ENCODE measurements around the gene RAPH1.

DNA sequence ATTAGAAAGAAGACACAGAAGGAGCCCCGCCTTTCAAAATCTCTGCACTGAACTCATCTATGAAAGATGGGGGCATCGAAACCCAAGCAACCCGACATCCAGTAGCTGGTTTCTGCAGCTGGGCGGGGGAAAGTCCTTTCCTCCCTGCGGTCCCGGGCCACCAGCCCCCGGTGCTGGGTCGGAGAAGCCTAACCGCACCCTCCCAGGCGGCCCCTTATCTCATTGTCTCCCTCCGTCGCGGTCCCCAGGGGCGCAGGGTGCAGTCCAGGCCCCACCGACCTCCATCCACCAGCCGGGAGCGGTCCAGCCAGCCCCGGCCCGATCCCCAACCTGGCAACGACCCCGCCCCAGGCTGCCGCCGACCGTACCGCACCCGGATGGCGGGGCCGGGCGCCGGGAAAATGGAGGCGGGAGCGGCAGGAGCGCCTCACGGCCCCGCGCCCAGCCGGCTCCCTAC, 452 bp downstream of the RAPH1 start:
- TF ChIP-seq EP300 (IDR thresholded peaks at IDR 0.05) (no peak), POLR2AphosphoS5 (IDR thresholded peaks at IDR 0.05) (no peak), POLR2A (IDR thresholded peaks at IDR 0.05) (no peak)
- TF ChIP-seq, protein P1, sequence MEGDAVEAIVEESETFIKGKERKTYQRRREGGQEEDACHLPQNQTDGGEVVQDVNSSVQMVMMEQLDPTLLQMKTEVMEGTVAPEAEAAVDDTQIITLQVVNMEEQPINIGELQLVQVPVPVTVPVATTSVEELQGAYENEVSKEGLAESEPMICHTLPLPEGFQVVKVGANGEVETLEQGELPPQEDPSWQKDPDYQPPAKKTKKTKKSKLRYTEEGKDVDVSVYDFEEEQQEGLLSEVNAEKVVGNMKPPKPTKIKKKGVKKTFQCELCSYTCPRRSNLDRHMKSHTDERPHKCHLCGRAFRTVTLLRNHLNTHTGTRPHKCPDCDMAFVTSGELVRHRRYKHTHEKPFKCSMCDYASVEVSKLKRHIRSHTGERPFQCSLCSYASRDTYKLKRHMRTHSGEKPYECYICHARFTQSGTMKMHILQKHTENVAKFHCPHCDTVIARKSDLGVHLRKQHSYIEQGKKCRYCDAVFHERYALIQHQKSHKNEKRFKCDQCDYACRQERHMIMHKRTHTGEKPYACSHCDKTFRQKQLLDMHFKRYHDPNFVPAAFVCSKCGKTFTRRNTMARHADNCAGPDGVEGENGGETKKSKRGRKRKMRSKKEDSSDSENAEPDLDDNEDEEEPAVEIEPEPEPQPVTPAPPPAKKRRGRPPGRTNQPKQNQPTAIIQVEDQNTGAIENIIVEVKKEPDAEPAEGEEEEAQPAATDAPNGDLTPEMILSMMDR (IDR thresholded peaks at IDR 0.05): no peak

Data from gastroesophageal sphincter (tissue), 3 donors.